Mesangial cell (primary cell): ENCODE data around the gene FKBP8. TPM values are rescaled to one million over a fixed set of nuclear protein-coding genes. Genes with fewer than 3 reads are reported as not detected.

ENCODE experiments used
- total RNA-seq: library from RNA; depleted of rRNA; stranded (reverse); fragments of >200 nt; gene quantifications from 2 replicates; pipeline ENCODE4 v1.2.3, GENCODE V29; 2015

Gene FKBP8
- 181 and 304 TPM in 2 replicates for total RNA-seq

DNA sequence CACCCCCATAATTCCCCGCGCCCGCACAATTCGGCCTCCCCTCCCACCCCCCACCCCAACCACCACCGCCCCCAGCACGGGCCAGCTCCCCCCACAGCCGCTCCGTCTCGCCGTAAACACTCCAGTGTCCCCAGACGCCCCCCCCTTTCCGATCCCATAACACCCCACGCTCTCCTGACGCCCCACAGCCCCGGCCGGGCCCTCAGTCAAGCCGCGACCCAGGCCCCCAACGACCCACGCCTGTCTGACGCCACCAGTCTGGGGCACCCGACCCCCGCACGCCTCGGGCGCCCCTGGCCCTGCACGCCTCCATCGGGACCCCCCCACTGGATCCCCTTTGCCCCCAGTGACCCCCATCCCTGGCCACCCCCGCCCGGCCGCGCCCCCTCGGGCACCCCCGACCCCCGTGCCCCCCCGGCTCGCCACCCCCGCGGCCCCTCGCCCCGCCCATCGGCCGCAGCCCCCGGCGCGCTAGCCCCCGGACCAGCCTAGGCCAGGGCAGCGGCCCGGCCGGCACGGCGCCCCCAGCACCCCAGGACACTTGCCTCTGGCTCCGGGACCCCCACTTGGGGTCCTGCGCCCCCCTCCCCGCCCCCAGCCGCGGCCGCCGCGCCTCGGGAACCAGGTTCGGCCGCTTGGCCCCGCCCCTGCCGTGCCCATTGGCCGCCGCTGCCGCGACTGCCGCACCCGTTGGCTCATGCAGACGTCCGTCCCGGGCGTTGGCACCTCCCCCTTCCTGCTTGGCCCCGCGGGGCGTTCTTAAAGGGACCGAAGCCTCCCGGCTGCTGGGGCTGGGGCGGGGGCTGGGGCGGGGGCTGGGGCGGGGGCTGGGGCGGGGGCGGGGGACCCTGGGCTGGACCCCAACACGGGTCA, at the start of gene FKBP8:
FKBP8 (minus strand) TSS at position 633 of the 873 bp plus-strand sequence. CDS start 1,603 bp downstream, outside the sequence.

DNA sequence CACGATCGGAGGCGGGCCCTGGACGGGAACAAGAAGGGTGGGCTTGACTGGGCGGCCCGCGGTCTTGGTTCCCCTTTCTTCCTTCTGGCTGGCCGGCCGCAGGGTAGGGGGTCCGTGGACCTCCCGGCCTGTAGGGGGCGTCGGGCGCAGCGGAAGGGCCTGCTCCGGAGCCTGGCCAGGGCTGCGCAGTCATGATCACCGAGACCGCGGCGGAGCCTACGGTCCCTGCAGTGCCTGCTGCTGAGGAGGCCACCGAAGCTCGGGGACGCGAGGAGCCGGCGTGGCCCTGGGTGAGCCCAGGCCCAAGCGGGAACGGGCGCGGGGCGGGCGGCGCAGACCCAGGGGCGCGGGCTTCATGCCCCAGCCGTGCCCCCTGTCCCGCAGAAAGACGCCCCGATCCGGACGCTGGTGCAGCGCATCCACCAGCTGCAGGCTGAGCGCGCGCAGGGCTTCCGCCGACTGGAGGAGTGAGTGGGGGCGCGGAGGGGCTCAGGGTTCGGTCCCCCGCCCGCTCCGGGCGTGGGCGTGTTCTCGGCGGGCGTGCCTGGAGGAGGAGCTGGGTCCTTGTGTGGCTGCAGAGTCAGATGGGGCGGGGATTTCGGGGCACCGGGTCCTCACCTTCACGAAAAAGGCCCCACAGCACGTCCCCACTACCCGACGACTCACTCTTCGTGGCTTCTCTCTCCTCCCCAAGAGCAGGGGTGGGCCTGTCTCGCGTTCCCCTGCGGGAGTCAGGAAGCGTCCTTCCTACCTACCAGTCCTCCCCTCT, 45.4 kb upstream of the FKBP8 start, which contains the start of gene REX1BD:
REX1BD (plus strand) TSS at position 188 of the 769 bp plus-strand sequence; CDS start at position 192, 4 bp downstream.

DNA sequence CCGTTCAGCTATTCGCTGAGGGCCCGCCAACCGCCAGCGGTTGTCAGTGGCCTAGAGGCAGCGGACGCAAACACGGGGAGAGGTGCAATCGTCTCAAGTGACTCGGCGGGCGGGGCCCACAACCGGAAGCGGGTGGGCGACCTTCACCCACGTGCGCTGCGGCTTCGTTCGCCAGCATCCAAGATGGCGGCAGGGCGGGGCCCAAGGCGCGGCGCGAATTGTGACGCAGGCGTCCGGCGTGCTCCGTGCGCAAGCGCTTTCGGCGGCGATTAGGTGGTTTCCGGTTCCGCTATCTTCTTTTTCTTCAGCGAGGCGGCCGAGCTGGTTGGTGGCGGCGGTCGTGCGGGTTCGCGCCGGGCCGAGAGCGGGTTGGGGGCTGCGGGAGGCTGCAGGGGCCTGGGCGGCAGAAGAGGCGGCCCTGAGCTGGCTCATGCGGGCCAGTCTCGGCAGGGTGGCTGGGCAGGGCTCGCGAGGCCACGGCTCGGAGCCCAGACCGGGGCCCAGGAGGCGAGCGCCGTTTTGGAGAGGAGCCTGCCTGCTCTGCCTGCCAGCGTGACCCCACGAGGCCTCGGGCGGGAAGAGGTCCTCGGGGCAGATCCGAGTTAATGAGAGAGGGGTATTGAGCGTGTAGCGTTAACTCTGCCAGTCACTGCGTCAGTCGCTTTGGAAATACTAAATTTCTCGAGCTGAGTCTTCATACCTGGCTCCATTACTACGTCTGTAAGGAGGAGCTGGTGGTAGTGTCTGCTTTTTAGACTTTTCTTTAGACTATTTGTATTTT, 28.4 kb upstream of the FKBP8 start, which contains the start of gene UBA52:
UBA52 (plus strand) TSS at position 294 of the 781 bp plus-strand sequence. CDS start 1,444 bp downstream, outside the sequence.

DNA sequence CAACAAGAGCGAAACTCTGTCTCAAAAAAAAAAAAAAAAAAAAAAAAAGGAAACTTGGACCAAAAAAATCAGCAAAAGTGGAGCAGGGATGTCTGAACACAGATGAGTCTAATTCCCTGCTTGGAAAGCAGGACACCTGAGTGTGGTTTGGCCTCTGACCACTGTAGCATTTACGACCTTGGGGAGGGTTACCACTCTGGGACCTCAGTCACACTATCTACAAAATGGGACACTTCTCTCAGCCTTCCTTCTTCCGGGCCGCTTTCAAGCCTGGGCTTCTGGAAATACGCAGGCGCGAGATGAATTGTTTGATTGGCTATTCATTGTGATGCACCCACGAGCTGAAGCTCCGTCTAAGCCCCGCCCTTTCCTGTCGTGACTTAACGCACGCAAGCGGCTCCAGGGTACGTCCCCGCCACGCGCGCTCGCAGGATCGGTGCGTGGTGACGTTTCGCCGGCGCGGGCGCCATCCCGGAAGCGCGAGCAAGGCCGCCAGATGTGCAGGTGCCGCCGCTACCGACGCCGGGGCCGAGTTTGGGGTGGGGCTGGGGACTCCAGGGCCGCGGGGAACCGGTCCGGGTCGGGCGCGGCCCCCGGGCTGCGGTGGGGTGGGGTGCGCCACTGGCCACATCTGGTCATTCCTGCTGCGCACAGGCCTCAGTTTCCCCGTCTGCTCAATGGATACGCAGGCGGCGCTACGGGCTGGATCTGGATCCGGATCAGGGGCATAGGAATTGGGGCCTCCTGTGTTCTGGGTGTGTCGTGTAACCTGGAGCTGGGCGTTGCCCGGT, 14.2 kb upstream of the FKBP8 start, which contains the start of gene KXD1:
KXD1 (plus strand) TSS at position 460 of the 791 bp plus-strand sequence. CDS start 4,187 bp downstream, outside the sequence.

DNA sequence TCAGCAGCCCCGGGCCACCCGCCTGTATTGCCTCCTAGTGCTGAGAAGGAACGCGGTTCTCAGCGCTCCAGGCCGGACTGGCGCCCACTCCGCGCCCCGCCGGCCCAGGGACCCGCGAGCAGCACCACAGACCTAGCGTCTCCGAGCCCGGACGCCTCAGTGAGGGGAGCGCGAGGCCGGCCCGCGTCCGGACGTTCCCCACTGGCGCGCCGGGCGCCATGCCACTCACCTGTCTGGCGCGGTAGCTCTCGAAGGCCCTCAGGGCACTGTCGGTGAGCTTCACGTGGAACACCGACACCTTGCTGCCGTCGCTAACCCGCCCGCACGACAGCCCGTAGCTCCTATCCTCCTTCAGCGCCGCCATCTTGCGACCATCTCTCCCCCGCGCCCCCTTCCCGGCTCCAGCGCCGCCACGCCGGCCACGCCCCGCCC, 21.7 kb downstream of the FKBP8 start, which contains the start of gene ELL:
ELL (minus strand) TSS at position 379 of the 432 bp plus-strand sequence; CDS start at position 364, 15 bp downstream.

Other genes starting within 250 kb of the FKBP8 start
- 196 and 334 TPM in 2 replicates for gene LSM4, start 220.5 kb downstream of the FKBP8 start, total RNA-seq
- 2.9 and 16.4 TPM in 2 replicates for gene PGPEP1, start 203.0 kb downstream of the FKBP8 start, total RNA-seq
- 20.4 and 246 TPM in 2 replicates for gene GDF15, start 157.4 kb downstream of the FKBP8 start, total RNA-seq
- gene LRRC25, start 146.0 kb downstream of the FKBP8 start, total RNA-seq, result 0.25 TPM in 1 of 2 replicates, not detected in the other
- 131 and 177 TPM in 2 replicates for gene SSBP4, start 124.2 kb downstream of the FKBP8 start, total RNA-seq
- gene ISYNA1, start 105.4 kb downstream of the FKBP8 start, total RNA-seq, result 63.4 and 164 TPM in 2 replicates
- gene ELL, start 21.5 kb downstream of the FKBP8 start, total RNA-seq, result 13.0 and 20.8 TPM in 2 replicates
- 169 and 233 TPM in 2 replicates for gene KXD1, start 14.3 kb upstream of the FKBP8 start, total RNA-seq
- gene UBA52, start 28.3 kb upstream of the FKBP8 start, total RNA-seq, result 945 and 1,196 TPM in 2 replicates
- 79.2 and 122 TPM in 2 replicates for gene REX1BD, start 45.2 kb upstream of the FKBP8 start, total RNA-seq
- gene CRLF1, start 63.2 kb upstream of the FKBP8 start, total RNA-seq, result 0.65 and 2.5 TPM in 2 replicates
- gene TMEM59L, start 69.3 kb upstream of the FKBP8 start, total RNA-seq, result 0.16 and 1.3 TPM in 2 replicates
- gene KLHL26, start 93.5 kb upstream of the FKBP8 start, total RNA-seq, result 6.4 and 7.6 TPM in 2 replicates
- gene CRTC1, start 140.1 kb upstream of the FKBP8 start, total RNA-seq, result 2.6 and 12.7 TPM in 2 replicates
- 0.25 TPM in 1 of 2 replicates, not detected in the other for gene COMP, start 247.7 kb upstream of the FKBP8 start, total RNA-seq